GM18526 (cell line): Measurements from ENCODE around the gene GMCL2.

Source experiments
- POLR2A ChIP-seq: IDR thresholded peaks from 3 replicates; pipeline ENCODE4 v1.6.1; 2011; ENCODE audit not compliant: insufficient read length; ENCODE audit errors: extremely low read depth

Gene GMCL2

DNA sequence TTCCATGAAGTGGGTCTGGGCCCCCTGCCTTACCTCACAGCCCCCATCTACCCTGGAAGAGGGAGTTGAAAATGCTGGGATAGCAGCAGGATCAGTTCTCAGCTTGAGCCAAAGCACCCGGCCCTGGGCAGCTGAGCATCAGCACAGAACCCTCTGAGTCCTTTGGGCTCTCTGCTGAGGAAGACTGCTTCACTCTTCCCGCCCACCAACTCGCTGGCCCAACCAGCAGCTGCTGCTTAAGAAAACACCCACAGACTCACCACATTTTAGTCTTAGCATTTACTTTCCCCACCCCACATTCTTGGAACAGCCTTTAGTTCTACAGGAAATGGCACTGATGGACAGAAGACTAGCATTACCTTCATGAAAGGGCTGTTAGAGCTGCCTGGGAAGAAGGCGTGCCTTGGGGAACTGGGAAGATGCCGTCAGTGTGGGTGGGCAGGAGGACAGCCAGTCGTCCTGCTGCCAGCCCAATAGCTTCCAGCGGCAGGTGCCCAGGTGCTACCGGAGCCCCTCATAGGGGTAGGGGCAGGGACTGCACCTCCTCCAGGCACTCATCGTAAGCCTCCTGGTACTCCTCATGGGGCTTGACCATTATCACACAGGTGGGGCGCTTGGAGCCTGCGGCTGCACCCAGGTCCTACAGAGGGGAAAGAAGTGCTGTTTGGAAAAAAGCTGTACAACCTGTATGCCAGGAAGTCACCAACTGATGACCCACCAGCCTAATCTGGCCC is 37.8 kb downstream of the GMCL2 start:
- no peak for TF ChIP-seq POLR2A

- TF ChIP-seq POLR2A = no peak
These were observed 39.8 kb downstream of the GMCL2 start for GRCh38 chr5:178147406-178147805.

GRCh38 chr5:178145965-178146820 is 41.0 kb downstream of the GMCL2 start:
- no peak for TF ChIP-seq POLR2A

- TF ChIP-seq POLR2A = no peak
These were observed 43.3 kb downstream of the GMCL2 start for GRCh38 chr5:178143901-178144300.

GRCh38 chr5:178143246-178143645 is 43.9 kb downstream of the GMCL2 start:
- TF ChIP-seq POLR2A = no peak

- no peak for TF ChIP-seq POLR2A
These were observed 44.5 kb downstream of the GMCL2 start for GRCh38 chr5:178142642-178143041.

DNA sequence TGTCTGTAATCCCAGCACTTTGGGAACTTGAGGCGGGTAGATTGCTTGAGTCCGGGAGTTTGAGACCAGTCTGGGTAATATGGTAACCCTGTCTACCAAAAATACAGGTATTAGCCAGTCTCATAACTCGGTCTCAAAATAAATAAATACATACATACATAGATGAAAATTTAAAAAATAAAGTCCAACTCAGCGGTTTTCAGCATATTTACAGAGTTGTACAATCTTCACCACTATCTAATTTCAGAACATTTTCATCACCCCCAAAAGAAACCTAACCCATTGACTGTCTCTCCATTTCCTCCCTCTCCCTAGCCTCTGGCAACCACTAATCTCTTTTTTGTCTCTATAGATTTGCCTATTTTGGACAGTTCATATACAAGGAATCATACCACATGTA is 45.6 kb downstream of the GMCL2 start:
- TF ChIP-seq POLR2A = no peak

DNA sequence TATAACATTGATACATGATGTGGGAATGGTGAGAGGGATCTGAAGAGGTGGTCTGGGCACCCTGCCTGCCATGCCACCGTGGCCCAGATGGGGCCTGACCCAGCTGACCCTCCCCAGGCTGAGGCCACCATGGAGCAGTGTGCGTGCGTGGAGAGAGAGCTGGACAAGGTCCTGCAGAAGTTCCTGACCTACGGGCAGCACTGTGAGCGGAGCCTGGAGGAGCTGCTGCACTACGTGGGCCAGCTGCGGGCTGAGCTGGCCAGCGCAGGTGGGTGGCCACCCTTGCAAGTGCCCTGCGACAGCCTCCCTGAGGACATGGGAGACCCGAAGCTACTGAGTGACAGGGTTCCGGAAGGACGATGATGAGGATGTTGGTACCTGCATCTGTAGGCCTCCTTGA is 49.2 kb downstream of the GMCL2 start:
- TF ChIP-seq POLR2A = no peak

DNA sequence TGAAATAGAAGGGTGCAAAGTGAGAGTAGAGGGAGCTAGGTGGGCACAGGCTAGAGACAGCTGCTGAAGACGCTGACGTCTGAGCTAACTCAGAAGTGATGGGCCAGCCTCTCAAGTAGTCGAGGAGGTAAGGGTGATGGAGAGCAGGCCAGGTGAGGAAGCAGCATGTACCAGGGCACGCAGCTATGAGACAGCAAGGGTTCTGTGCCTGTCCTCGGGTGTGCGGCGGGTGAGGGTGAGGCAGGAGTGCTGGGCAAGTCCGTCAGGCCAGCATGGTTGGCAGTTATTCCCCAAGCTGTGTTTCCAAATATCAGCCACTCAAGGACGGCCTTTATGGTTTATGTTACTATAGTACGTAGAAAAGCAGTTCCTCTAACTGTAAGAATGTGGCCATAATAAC is 50.2 kb downstream of the GMCL2 start:
- no peak for TF ChIP-seq POLR2A
